Heart left ventricle (tissue), 13 donors: ENCODE results near the gene MEI1.

Source experiments
- CTCF ChIP-seq, 12 donors: fragments of 200-600 bp; sonication (generic) in 4 of 12; IDR thresholded peaks; one replicate each; pipeline versions ENCODE4 v1.5.0 to v1.8.0; 2018 to 2022; ENCODE audit warnings: antibody characterized with exemption in 12 of 12, mild to moderate bottlenecking in 5 of 12
- POLR2A ChIP-seq, 2 donors: fragments of 450-650 bp; IDR thresholded peaks; one replicate each; pipeline ENCODE4 v1.6.1; 2017; ENCODE audit warnings: antibody characterized with exemption in 2 of 2, mild to moderate bottlenecking in 2 of 2, moderate library complexity in 2 of 2
- donor health status: ischemic (EF 13 %, LVEDD 7.1; RV severe dilation, severe dysfunction).
- donor health status: DM: no; HTN: yes; CAD: no.
- donor health status: DM: no; HTN: no; CAD: no.
- donor health status: ischemic (EF 25% LVEDD 6.9; RV normal size, moderate dysfunction).
- donor health status: ischemic (EF 25% LVEDD 5.7; RV mildly dilated, moderate dysfunction).
- donor health status: ischemic (EF 35%, LVEDD 5.7; RV mildly dilated, moderate dysfunction).
- donor health status: nonischemic (EF 11% LVEDD 7.7; RV severe dilation, severe dysfunction).
- donor health status: DM: yes; HTN: yes; CAD: no.
- donor health status: PGD.
- donor health status: ischemic (EF 29% LVEDD 5.4; RV normal size, mild dysfunction).
- donor health status: nonischemic (EF 23%, LVEDD 6.1; RV moderate dilation, normal function).

- no peak for TF ChIP-seq CTCF (IDR thresholded peaks at IDR 0.05)
- TF ChIP-seq POLR2A (IDR thresholded peaks at IDR 0.05), result no peak
These were observed 149.2 kb downstream of the MEI1 start for GRCh38 chr22:41848468-41848867.
